ENCODE measurements around the gene DPP4. TPM values are rescaled to one million over a fixed set of nuclear protein-coding genes. Genes with fewer than 3 reads are reported as not detected.
"Not testable (repeated sequence)": the region's sequence is repeated elsewhere in the genome, so short reads cannot be mapped to it uniquely, and the experiment has no call there.

DPP4 gene
- total RNA-seq, 1 donor: 22.6 TPM

DNA sequence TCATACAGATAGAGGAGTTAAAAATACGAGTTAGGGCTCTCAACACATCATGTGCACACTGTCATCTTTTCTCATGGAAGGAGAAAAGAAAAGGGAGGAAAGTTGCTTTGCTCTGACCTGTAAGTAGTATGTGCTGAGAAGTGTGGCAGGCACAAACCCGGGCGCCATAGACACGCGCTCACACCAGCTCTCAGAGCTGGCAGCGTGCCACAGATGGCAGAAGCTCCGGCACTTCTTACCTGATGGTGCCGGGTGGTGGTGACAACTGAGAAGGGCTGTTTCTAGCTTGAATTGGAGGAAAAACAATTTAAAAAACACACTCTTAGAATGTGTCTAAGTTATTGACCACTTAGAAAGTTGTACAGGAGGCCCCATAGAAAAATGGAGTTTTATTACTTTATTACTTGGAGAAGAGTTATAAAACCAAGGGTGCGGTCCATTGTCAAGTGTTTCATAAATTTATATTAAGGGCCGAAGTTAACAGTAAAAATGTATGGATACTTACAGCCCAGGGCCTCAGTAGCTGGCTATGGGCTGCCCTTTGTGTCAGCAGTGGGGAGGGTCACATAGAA is 92.2 kb downstream of the DPP4 start:
- H3K9me3 ChIP-seq (ENCODE audit: low read depth, low read length): no peaks in the 10 kb centered on the region
- H3K4me3 ChIP-seq (ENCODE audit: low read length): no peak overlapping the region
- peaks cover 5% of the 10 kb centered on the region for H3K4me1 ChIP-seq (ENCODE audit: insufficient read depth, low read length)
- H3K27me3 ChIP-seq (ENCODE audit: insufficient read depth, low read length): no peaks in the 10 kb centered on the region

DNA sequence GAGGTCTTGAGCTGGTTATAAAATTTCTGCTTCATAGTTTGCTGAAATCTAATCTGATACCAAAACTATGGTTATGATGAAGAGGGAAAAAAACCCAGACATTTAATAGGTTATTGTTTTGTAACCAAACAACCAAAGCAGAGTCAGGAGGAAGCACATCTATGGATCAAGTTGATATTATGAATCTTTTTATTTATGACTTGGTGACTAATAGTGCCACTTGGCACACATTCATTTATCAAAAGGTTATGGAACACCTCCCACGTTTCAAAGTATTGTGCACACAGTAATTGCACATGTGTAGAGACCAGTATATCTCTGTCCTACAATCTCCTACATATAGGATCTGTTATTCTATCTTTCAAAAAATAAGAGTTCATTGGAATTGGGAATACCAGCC is 93.0 kb downstream of the DPP4 start:
- Histone ChIP-seq H3K9me3 (ENCODE audit: low read depth, low read length) (no peaks in the 10 kb centered on the region), H3K4me3 (ENCODE audit: low read length) (no peak overlapping the region), H3K4me1 (ENCODE audit: insufficient read depth, low read length) (peaks cover 5% of the 10 kb centered on the region), H3K27me3 (ENCODE audit: insufficient read depth, low read length) (no peaks in the 10 kb centered on the region)

- Histone ChIP-seq H3K4me1 (ENCODE audit: insufficient read depth, low read length) (peaks cover 10% of the 10 kb centered on the region), H3K9me3 (ENCODE audit: low read depth, low read length) (no peaks in the 10 kb centered on the region), H3K4me3 (ENCODE audit: low read length) (no peak overlapping the region), H3K27me3 (ENCODE audit: insufficient read depth, low read length) (no peaks in the 10 kb centered on the region)
These were observed 94.5 kb downstream of the DPP4 start for GRCh38 chr2:161979490-161979889.

DNA sequence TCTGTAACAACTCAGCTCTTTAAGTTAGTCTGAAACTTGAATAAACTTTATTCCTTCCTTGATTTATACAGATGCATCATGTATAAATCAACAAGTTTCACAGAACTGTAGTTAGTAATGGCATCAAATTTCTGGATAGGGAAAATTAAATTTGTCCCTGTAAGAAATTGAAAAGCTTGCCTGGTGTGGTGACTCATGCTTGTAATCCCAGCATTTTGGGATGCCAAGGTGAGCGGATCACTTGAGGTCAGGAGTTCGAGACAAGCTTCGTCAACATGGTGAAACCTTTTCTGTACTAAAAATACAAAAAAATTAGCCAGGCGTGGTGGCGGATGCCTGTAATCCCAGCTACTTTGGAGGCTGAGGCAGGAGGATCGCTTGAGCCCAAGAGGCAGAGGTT is 96.1 kb downstream of the DPP4 start:
- H3K9me3 ChIP-seq (ENCODE audit: low read depth, low read length); H3K4me3 ChIP-seq (ENCODE audit: low read length); H3K27me3 ChIP-seq (ENCODE audit: insufficient read depth, low read length): not testable (repeated sequence)
- H3K4me1 ChIP-seq (ENCODE audit: insufficient read depth, low read length): peaks cover 10% of the 10 kb centered on the region

- H3K27me3 ChIP-seq (ENCODE audit: insufficient read depth, low read length): no peaks in the 10 kb centered on the region
- H3K9me3 ChIP-seq (ENCODE audit: low read depth, low read length): no peaks in the 10 kb centered on the region
- H3K4me1 ChIP-seq (ENCODE audit: insufficient read depth, low read length): peaks cover 10% of the 10 kb centered on the region
- no peak overlapping the region for H3K4me3 ChIP-seq (ENCODE audit: low read length)
These were observed 97.1 kb downstream of the DPP4 start for GRCh38 chr2:161976917-161977316.

DNA sequence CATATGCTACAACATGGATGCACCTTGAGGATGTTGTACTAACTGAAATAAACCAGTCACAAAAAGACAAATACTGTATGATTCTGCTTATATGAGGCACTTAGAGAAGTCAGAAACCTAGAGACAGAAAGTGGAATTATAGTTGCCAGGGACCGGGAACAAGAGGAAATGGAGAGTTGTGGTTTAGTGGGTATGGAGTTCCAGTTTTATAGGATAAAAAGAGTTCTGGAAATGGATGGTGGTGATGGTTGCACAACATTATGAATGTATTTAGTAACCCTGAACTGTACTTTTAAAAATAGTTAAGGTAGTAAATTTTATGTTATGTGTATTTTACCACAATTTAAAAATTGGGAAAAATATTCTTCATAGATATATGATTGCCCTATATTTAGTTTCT is 97.7 kb downstream of the DPP4 start:
- no peak overlapping the region for H3K4me3 ChIP-seq (ENCODE audit: low read length)
- peaks cover 10% of the 10 kb centered on the region for H3K4me1 ChIP-seq (ENCODE audit: insufficient read depth, low read length)
- H3K27me3 ChIP-seq (ENCODE audit: insufficient read depth, low read length): no peaks in the 10 kb centered on the region
- no peaks in the 10 kb centered on the region for H3K9me3 ChIP-seq (ENCODE audit: low read depth, low read length)

- Histone ChIP-seq H3K4me3 (ENCODE audit: low read length) (no peak overlapping the region), H3K4me1 (ENCODE audit: insufficient read depth, low read length) (peaks cover 10% of the 10 kb centered on the region), H3K27me3 (ENCODE audit: insufficient read depth, low read length) (no peaks in the 10 kb centered on the region), H3K9me3 (ENCODE audit: low read depth, low read length) (no peaks in the 10 kb centered on the region)
These were observed 98.2 kb downstream of the DPP4 start for GRCh38 chr2:161975813-161976160.

DNA sequence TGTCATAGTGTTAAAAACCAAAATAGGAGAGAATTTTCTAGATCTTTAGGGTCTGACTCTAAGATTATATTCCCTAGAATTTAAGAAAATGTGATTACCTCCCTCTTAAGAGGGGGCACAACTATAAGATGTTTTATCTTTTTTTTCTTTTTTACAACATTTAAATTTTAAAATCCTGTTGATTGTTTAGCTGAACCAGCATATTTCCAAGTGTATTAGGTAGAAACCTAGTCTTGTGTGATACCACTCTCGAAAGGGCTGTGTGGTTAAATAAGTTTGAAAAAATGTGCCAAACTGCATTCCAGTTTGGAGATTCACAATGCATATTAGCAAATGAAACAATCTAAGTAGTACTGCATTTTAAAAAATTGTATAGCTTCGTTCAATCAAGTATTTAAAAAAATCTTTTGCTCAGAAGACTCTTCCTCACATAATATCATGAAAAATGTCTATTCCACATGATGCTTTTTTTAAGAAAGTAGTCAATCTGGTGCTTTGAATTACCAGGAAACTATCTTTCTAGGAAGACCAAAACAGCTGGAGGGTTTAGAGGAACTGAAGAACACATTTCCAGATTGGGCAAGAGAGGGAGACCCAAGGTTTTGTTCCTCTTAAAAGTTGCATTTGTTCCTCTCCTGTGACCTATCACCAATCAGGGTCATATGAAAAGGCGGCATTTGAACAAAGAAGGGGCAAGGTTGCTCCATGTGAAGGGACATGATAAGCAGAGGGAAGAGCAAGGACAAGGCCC is 98.8 kb downstream of the DPP4 start:
- Histone ChIP-seq H3K4me3 (ENCODE audit: low read length) (no peak overlapping the region), H3K4me1 (ENCODE audit: insufficient read depth, low read length) (peaks cover 10% of the 10 kb centered on the region), H3K9me3 (ENCODE audit: low read depth, low read length) (no peaks in the 10 kb centered on the region)

GRCh38 chr2:161974461-161974860 is 99.6 kb downstream of the DPP4 start:
- H3K4me1 ChIP-seq (ENCODE audit: insufficient read depth, low read length): peaks cover 8% of the 10 kb centered on the region
- H3K4me3 ChIP-seq (ENCODE audit: low read length): no peak overlapping the region
- H3K9me3 ChIP-seq (ENCODE audit: low read depth, low read length): no peaks in the 10 kb centered on the region
- no peaks in the 10 kb centered on the region for H3K27me3 ChIP-seq (ENCODE audit: insufficient read depth, low read length)

More for the DNA sequence above, 98.8 kb downstream of the DPP4 start:
- H3K27me3 ChIP-seq (ENCODE audit: insufficient read depth, low read length): no peaks in the 10 kb centered on the region

- H3K4me3 ChIP-seq (ENCODE audit: low read length): no peak overlapping the region
- H3K9me3 ChIP-seq (ENCODE audit: low read depth, low read length): no peaks in the 10 kb centered on the region
- H3K4me1 ChIP-seq (ENCODE audit: insufficient read depth, low read length): peaks cover 5% of the 10 kb centered on the region
- no peaks in the 10 kb centered on the region for H3K27me3 ChIP-seq (ENCODE audit: insufficient read depth, low read length)
These were observed 101.1 kb downstream of the DPP4 start for GRCh38 chr2:161972866-161973265.

DNA sequence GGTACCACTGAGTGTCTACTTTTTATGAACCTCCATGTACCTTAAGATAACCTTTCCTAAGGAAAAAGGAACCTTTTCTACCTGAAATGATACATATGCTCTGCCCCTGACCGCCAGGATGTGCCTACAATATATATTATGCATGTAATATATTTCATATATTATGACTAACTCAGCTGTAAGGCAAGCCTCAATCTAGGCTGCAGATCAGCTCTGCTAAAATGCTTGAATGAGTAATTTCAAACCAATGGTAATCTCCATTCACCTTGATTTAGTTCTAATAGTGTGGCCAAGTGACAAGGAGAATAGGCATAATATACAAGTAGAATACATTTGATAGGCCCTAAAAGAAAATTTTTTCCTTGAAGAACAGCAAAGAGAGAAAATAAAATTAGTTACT is 101.8 kb downstream of the DPP4 start:
- Histone ChIP-seq H3K9me3 (ENCODE audit: low read depth, low read length) (no peaks in the 10 kb centered on the region), H3K27me3 (ENCODE audit: insufficient read depth, low read length) (no peaks in the 10 kb centered on the region), H3K4me3 (ENCODE audit: low read length) (no peak overlapping the region), H3K4me1 (ENCODE audit: insufficient read depth, low read length) (peaks cover 5% of the 10 kb centered on the region)

DNA sequence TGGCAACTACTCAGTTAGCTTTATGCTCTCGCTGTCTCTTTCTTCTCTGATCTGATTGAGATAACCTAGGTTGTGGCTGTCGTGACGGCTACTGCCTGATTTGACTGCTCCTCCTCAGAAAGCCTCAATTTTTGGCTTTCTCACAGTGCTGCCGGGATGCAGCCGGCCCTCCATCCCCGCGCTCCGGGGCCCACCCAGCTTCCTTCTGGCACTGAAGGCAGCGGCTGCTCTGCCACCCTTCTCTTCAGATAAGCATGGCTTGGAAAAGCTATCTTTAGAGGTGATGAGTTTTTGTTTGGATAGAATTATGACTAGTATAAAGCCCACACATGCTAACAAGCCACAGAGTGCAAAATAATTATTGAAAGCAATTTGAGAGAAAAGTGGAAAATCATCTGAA is 102.5 kb downstream of the DPP4 start:
- no peak overlapping the region for H3K4me3 ChIP-seq (ENCODE audit: low read length)
- no peaks in the 10 kb centered on the region for H3K9me3 ChIP-seq (ENCODE audit: low read depth, low read length)
- peaks cover 5% of the 10 kb centered on the region for H3K4me1 ChIP-seq (ENCODE audit: insufficient read depth, low read length)
- H3K27me3 ChIP-seq (ENCODE audit: insufficient read depth, low read length): no peaks in the 10 kb centered on the region

GRCh38 chr2:161969159-161969558 is 104.9 kb downstream of the DPP4 start:
- Histone ChIP-seq H3K9me3 (ENCODE audit: low read depth, low read length) (no peaks in the 10 kb centered on the region), H3K4me1 (ENCODE audit: insufficient read depth, low read length) (no peaks in the 10 kb centered on the region), H3K27me3 (ENCODE audit: insufficient read depth, low read length) (no peaks in the 10 kb centered on the region), H3K4me3 (ENCODE audit: low read length) (no peak overlapping the region)

DNA sequence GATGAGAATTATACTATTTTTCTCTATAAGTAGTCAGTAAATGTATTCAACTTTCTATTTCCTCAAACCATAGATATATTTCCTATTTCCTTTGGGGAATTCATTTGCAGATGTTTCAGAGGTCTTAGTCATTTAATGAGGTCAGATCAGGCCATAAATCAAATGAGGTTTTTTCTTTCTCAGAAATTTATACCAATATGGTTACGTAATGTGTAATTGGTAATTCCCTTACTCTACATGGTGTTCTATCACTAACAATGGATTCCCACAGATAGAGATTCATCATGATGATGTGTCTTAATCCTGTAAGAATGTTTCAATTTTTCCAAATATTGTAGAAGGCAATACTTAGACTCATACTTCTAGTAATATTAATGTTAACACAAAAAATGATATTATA is 108.0 kb downstream of the DPP4 start:
- no peak overlapping the region for H3K4me3 ChIP-seq (ENCODE audit: low read length)
- H3K9me3 ChIP-seq (ENCODE audit: low read depth, low read length): no peaks in the 10 kb centered on the region
- no peaks in the 10 kb centered on the region for H3K4me1 ChIP-seq (ENCODE audit: insufficient read depth, low read length)
- no peaks in the 10 kb centered on the region for H3K27me3 ChIP-seq (ENCODE audit: insufficient read depth, low read length)

DNA sequence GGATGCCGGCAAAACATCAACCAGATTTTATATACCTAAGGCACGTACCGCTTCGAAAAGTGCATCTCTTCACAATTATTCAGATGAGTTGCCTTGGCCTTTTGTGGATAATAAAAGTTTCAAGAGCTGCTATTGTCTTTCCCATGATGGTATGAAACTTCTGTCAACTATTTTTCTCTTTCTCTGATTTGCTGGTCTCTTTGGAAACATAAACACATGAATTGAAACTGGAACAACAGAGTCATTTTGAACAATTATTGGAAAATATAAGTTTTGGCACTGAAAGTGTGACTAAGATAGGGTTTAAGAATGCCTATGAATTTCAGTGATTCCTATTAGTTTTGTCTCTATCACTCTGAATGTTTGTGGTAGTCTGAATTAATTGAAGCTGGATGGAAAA is 109.9 kb downstream of the DPP4 start:
- H3K4me3 ChIP-seq (ENCODE audit: low read length): no peak overlapping the region
- H3K4me1 ChIP-seq (ENCODE audit: insufficient read depth, low read length): no peaks in the 10 kb centered on the region
- no peaks in the 10 kb centered on the region for H3K27me3 ChIP-seq (ENCODE audit: insufficient read depth, low read length)
- no peaks in the 10 kb centered on the region for H3K9me3 ChIP-seq (ENCODE audit: low read depth, low read length)

- Histone ChIP-seq H3K4me3 (ENCODE audit: low read length) (no peak overlapping the region), H3K9me3 (ENCODE audit: low read depth, low read length) (no peaks in the 10 kb centered on the region), H3K27me3 (ENCODE audit: insufficient read depth, low read length) (no peaks in the 10 kb centered on the region), H3K4me1 (ENCODE audit: insufficient read depth, low read length) (no peaks in the 10 kb centered on the region)
These were observed 111.9 kb downstream of the DPP4 start for GRCh38 chr2:161962160-161962559.

Data from mononuclear cell (primary cell).